Measurements from ENCODE around the gene NAPB.
"Not testable (repeated sequence)": the region's sequence is repeated elsewhere in the genome, so short reads cannot be mapped to it uniquely, and the experiment has no call there.

The NAPB gene
- total RNA-seq = 4.4 to 18.3 (median 10.1) reads per million in 17 experiments

GRCh38 chr20:23420943-23421931, at the start of gene NAPB:
TSS of gene NAPB (minus strand) at chr20:23421488. CDS start at chr20:23421402, 86 bp downstream.
- peak; percentile 96 to 98 (median 97) for DNase-seq

DNA sequence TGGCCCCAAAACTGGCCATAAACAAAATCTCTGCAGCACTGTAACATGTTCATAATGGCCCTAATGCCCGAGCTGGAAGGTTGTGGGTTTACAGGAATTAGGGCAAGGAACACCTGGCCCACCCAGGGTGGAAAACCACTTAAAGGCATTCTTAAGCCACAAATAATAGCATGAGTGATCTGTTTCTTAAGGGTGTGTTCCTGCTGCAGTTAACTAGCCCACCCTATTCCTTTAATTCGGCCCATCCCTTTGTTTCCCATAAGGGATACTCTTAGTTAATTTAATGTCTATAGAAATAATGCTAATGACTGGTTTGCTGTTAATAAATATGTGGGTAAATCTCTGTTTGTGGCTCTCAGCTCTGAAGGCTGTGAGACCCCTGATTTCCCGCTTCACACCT, 45.7 kb upstream of the NAPB start:
- DNase-seq = not testable (repeated sequence)

GRCh38 chr20:23461180-23461579, 39.9 kb upstream of the NAPB start:
- DNase-seq = no peak

- DNase-seq = peak; percentile 28 to 74 (median 59)
These were observed 38.3 kb upstream of the NAPB start for GRCh38 chr20:23459461-23460150.

DNA sequence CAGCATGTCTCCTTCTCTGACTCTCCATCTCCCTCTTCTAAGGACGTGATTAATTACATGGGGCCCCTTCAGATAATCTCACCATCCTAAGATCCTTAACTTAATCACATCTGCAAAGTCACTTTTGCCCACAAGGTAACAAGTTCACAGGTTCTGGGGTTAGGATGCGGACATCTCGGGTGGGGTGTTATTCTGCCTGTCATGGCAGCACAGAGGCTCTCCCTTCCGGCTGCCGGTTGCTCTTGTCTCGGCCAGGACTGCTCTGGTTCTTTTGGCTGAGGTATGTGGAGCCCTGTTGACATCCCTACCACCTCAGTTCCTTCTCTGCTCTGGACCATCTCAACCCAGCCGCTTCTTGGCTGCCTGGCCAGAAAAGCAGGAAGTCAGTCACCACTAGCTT, 35.6 kb upstream of the NAPB start:
- DNase-seq = no peak

GRCh38 chr20:23456409-23456808, 35.1 kb upstream of the NAPB start:
- no peak for DNase-seq

- no peak for DNase-seq
These were observed 34.4 kb upstream of the NAPB start for GRCh38 chr20:23455639-23456038.

DNA sequence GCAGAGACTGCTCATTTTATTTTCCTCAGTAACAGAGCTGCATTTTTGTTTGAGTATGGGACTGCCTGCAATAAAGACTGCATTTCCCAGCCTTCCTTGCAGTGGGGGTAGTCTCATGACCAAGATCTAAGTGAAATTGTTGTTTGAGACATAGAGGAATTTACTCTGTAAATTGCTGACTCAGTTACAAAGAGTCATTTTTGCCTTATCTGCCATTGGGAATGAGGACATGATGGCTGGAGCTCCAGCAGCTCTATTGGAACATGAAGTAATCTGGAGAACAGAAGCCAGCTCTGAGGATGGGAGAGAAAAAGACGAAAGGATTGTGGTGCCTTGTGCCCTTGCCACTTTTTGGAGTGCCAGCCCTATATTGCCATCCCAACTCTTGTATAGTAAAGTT, 33.5 kb upstream of the NAPB start:
- DNase-seq = no peak

DNA sequence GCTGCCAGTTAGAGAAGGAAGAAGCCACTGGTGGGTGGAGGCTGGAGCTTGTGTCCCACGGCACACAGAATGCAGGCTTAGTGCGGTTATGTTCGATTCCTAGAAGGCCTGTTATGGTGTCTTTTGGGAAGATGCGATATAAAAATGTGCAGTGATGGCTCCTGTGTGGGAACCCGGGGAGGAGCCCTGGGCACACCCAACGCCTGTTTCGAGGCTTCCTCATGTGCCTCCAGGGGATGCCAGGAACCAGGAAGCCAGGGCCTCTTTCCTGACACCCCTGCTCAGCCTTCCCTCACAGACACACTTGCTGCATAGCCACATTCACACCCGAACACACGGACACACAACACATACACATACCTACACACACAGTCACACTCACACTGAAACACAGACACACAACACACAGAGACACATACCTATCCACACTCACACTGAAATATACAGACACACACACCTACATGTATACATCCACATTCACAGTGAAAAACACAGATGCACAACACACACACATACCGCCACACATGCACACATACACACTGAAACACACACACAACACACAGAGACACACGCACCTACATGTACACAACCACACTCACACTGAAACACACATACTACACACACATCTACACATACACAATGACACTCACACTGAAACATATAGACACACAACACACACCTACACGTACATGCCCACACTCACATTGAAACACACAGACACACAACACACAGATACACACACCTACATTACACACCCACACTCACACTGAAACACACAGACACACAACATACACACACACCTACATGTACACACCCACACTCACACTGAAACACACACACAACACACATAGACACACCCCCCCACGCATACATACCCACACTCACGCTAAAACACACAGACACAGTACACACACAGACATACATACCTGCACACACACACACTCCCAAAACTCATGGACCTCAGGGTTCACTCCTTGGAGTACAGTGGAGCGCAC, 32.6 kb upstream of the NAPB start:
- DNase-seq = no peak

GRCh38 chr20:23452776-23453175, 31.5 kb upstream of the NAPB start, which contains the start of gene CST11:
TSS of gene CST11 (minus strand) at chr20:23452876. CDS start at chr20:23452811, 65 bp downstream.
- no peak for DNase-seq

GRCh38 chr20:23451956-23452487, 30.7 kb upstream of the NAPB start:
- peak in 2 of 4 experiments; percentile 8 to 21 for DNase-seq

DNA sequence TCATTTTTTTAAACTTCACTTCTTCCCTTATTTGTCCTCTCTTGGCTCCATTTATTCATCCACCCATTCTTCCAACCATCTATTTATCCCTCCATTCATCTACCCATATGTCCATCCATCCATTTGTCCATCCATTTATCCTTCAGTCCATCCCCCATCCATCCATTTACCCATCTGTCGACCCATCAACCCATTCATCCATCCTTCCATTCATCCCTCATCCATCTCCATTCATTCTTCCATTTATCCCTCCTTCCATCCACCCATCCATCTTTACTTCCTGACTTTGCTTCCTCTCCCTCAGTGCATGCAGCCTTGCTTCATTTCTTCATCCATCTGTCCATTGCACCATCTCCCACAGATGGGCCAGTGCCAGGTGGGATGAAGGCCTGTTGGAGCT, 29.6 kb upstream of the NAPB start:
- no peak for DNase-seq

- DNase-seq = peak; percentile 54 to 79 (median 70)
These were observed 28.1 kb upstream of the NAPB start for GRCh38 chr20:23449421-23449820.

- DNase-seq = no peak
These were observed 26.9 kb upstream of the NAPB start for GRCh38 chr20:23448167-23448566.

DNA sequence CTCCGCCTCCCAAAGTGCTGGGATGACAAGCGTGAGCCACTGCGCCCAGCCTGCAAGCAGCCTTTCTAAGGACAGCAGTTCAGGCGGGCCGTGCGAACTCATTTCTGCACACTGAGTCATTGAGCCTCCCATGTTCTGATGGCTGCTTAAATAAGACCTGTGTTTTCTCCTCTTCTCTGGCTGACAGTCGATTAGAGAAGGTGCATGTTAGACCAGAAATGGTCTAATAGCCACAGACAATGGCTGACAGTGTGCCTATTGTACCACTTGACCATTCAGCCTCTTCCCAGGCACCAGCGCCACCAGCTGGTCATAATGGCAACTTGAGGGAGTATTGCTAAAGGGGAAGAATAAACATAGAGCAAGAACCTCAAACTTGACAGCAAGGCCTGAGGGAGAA, 25.2 kb upstream of the NAPB start:
- DNase-seq = peak; percentile 66 to 82 (median 74)

GRCh38 chr20:23445596-23446217, 24.4 kb upstream of the NAPB start:
- DNase-seq = no peak

- no peak for DNase-seq
These were observed 23.6 kb upstream of the NAPB start for GRCh38 chr20:23444859-23445258.

GRCh38 chr20:23442436-23442835, 21.1 kb upstream of the NAPB start:
- DNase-seq = no peak

DNA sequence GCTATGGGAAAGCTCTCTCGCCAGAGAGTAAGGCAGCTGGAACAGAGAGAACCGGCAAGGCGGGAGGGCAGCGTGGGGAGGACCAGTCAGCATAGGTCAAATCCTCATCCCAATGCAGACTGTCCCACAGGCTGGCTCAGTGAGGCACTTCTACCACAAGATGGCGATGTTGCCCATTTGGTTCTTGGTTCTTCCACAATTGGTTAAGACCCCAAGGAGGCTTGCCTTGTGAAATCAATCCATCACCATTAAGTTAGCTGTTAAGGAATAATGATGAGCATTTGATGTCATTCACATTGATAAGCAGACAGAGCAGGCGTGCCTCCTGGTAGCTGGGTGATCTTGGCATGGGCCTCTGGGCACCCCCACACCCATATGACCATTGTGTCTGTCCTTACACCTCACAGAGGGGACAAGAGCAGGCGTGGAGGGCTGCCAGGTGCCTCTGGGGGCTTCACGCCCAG, 20.6 kb upstream of the NAPB start:
- peak; percentile 78 to 88 (median 84) for DNase-seq

DNA sequence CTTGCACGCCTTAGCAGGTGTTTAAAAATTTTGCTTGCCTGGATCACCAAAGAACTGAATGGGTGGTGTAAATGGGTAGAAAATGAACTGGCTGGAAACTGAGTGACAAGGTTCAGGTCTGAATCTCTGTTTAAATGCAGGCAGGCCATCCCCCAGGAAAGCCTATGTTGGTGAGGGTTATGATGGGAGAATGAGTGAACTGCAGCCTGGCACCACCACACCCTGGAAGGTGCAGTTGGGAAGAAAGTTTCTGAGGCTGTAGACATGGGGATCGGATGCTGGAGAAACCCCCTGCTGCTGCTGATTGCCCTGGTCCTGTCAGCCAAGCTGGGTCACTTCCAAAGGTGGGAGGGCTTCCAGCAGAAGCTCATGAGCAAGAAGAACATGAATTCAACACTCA, 18.7 kb upstream of the NAPB start:
- no peak for DNase-seq

DNA sequence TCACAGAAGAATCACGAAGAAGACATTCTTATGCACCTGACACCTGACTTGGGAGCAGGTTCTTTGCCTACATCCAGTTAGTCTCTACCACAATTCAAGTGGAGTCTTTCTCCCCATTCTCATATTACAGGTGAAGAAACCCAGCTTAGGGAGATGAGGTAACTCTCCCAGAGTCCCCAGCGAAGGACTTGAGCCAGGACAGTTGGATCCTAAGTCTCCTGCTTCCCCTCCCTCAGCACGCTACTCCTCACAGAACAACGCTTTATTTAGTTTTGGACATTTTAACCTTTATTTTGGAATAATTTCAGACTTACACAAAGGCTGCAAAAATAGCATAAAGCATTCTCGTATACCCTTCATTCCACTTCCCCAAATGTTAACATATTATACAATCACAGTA, 17.4 kb upstream of the NAPB start:
- DNase-seq = no peak

All from suppressor macrophage (primary cell).